ENCODE results near the gene DISP3.
A peak's percentile ranks its signal among the peaks of the same experiment; 100 is the strongest.

DISP3 gene

GRCh38 chr1:11471473-11471872 lies 7.5 kb upstream of the DISP3 start:
- TF ChIP-seq ZNF274 (IDR thresholded peaks at IDR 0.05; ENCODE audit: low read depth, low read length): no peak
- no peak overlapping the region for H3K4me3 ChIP-seq (ENCODE audit: low read length)

GRCh38 chr1:11472284-11472683 lies 6.7 kb upstream of the DISP3 start:
- no peak overlapping the region for H3K4me3 ChIP-seq (ENCODE audit: low read length)

GRCh38 chr1:11472741-11473140 lies 6.2 kb upstream of the DISP3 start:
- TF ChIP-seq ZNF274 (IDR thresholded peaks at IDR 0.05; ENCODE audit: low read depth, low read length): no peak
- no peak overlapping the region for H3K4me3 ChIP-seq (ENCODE audit: low read length)

More at GRCh38 chr1:11472284-11472683, 6.7 kb upstream of the DISP3 start:
- no peak for TF ChIP-seq ZNF274 (IDR thresholded peaks at IDR 0.05; ENCODE audit: low read depth, low read length)

- no peak for TF ChIP-seq ZNF274 (IDR thresholded peaks at IDR 0.05; ENCODE audit: low read depth, low read length)
- no peak overlapping the region for H3K4me3 ChIP-seq (ENCODE audit: low read length)
These were observed 5.4 kb upstream of the DISP3 start for GRCh38 chr1:11473491-11474034.

GRCh38 chr1:11474826-11475225 lies 4.1 kb upstream of the DISP3 start:
- no peak overlapping the region for H3K4me3 ChIP-seq (ENCODE audit: low read length)
- no peak for TF ChIP-seq ZNF274 (IDR thresholded peaks at IDR 0.05; ENCODE audit: low read depth, low read length)

- H3K4me3 ChIP-seq (ENCODE audit: low read length): no peak overlapping the region
- no peak for TF ChIP-seq ZNF274 (IDR thresholded peaks at IDR 0.05; ENCODE audit: low read depth, low read length)
These were observed 3.2 kb upstream of the DISP3 start for GRCh38 chr1:11475748-11476147.

DNA sequence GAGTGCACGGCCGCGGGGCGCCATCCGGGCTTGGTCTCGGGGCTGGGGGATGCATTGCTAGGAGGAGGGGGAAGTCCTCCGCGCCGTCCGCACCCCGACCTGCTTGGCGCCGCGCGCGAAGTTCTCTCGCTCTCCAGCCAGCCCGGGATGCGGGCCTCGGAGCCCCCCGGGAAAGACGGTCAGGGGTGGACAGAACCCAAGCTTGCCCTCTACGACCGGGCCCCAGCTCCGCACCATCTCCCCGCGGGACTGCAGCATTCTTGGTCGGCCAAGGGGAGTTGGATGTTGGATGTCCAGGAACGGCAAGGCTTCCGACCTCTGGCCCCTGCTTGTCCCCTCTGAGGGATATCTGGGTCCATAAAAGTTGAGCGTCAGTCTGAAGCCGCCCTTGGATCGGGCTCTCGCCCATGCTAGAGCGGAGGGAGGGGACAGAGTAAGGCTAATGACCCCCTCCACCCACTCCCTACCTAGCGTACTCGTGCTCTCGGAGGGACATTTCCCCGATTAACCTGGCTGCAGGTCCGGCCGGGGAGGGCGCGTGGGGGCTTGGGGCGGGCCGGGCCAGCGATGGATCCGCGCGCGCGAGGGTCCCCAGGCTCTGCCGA lies 522 bp downstream of the DISP3 start:
- TF ChIP-seq ZNF274 (IDR thresholded peaks at IDR 0.05; ENCODE audit: low read depth, low read length): no peak
- H3K4me3 ChIP-seq (ENCODE audit: low read length): peak overlapping the region; percentile 59; the same call in 1 of the 2 replicates

- TF ChIP-seq ZNF274 (IDR thresholded peaks at IDR 0.05; ENCODE audit: low read depth, low read length): no peak
- no peak overlapping the region for H3K4me3 ChIP-seq (ENCODE audit: low read length)
These were observed 2.1 kb downstream of the DISP3 start for GRCh38 chr1:11481019-11481418.

DNA sequence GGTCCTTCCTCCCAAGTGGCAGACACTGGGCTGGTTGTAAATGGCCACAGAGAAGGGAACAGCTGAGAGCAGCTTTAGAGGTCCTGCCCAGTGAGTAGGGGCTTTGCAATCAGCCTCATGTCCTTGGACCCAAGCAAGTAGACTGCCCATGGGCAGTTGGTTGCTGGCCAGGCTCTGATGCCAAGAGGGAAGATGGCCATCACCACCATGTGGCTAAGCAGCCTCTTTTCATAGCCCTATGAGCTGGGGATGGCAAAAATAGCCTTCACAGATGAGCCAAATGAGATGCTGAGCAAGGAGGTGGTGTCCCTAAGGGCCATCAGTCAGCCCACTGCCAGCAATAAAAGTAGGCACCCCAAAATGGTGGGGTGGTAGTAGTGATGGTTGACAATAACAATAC lies 3.2 kb downstream of the DISP3 start:
- no peak overlapping the region for H3K4me3 ChIP-seq (ENCODE audit: low read length)
- no peak for TF ChIP-seq ZNF274 (IDR thresholded peaks at IDR 0.05; ENCODE audit: low read depth, low read length)

DNA sequence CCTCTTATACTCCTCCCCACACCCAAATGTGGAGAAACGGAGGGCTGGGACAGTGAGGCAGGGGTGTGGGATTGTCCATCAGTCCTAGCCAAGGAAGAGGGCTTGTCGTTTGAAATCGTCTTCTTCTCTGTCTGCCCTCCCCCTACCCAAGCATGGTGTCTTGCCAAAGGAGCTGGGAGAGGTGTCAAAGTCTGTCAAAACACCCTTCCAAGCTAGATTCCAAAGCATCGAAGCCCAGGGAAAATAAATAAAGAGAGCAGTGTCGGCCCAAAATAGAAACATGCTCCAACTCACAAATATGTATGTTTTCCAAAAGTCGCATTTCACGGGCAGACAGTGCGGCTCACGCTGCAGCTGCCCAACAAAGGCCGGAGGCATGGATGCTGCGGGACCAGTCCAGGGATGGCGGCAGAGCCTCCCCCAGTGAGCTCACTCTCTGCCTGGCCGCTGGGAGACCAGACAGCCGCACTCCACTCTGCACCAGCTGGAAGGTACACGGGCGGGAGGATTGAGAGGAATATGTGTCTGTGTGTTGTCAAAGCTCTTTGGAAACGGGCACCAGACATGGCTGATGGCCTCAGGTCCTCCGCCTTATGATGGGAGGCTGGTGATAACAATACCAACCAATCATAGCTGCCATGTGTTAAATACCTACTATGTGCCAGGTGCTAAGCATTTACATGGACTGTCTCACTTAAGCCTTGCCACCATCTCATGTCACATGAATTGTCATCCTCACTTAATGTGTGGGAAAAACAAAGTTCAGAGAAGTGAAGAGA lies 3.9 kb downstream of the DISP3 start:
- no peak for TF ChIP-seq ZNF274 (IDR thresholded peaks at IDR 0.05; ENCODE audit: low read depth, low read length)
- no peak overlapping the region for H3K4me3 ChIP-seq (ENCODE audit: low read length)

- H3K4me3 ChIP-seq (ENCODE audit: low read length): no peak overlapping the region
- no peak for TF ChIP-seq ZNF274 (IDR thresholded peaks at IDR 0.05; ENCODE audit: low read depth, low read length)
These were observed 4.8 kb downstream of the DISP3 start for GRCh38 chr1:11483581-11484320.

GRCh38 chr1:11484321-11484655 lies 5.3 kb downstream of the DISP3 start:
- no peak overlapping the region for H3K4me3 ChIP-seq (ENCODE audit: low read length)
- no peak for TF ChIP-seq ZNF274 (IDR thresholded peaks at IDR 0.05; ENCODE audit: low read depth, low read length)

DNA sequence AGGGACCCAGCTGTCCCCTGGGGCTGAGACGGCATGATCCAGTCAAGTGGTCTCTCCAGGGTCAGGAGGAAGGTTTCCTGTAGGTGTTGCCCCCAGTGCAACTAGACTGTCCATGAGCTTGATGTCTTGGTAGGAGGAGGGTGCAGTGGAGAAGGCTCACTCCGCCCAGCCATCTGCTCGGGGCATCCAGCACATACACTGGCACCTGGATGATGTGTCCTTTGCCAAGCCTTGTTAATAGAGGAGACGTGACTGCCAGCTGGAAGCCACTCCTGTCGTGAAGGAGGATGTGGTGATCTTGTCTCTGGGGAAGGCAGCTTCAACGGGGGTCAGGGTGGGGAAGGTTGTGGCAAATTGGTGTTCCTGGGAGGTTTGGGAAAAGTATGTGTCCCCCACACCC lies 6.2 kb downstream of the DISP3 start:
- TF ChIP-seq ZNF274 (IDR thresholded peaks at IDR 0.05; ENCODE audit: low read depth, low read length): no peak
- no peak overlapping the region for H3K4me3 ChIP-seq (ENCODE audit: low read length)

DNA sequence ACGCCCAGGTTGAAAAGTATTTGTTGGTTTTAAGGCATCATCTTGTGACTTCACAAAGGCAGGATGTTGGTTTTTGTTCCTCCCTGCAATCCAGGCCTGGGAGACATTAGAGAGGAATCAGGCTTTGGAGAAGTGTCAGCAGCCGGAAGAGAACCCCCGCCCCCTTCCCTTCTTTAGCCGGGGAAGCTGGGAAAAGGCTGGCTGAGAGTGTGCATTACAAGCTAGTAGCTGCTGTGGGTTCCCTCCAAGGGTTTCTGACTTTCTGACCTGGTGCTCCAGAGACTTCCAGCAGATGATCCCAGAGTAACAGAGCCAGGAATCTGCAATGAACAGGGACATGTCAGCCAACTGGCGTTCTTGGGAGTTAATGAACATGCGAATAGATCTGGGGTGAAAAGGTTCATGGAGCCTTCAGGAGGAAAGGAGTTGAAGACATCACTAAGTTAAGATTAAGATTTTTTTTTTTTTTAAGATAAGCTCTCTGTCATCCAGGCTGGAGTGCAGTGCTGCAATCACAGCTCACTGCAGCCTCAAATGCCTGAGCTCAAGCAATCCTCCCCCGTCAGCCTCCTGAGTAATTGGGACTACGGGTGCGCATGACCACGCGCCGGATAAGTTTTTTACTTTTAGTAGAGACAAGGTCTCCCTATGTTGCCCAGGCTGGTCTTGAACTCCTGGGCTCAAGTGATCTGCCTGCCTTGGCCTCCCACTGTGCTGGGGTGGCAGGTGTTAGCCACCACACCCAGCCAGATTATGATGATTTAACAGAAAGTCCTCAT lies 7.5 kb downstream of the DISP3 start:
- TF ChIP-seq ZNF274 (IDR thresholded peaks at IDR 0.05; ENCODE audit: low read depth, low read length): no peak
- H3K4me3 ChIP-seq (ENCODE audit: low read length): no peak overlapping the region

All from GM08714 (cell line).